WTC11 (cell line): ENCODE results near the gene SMIM5.

Experiments
- CTCF ChIP-seq: fragments of 200-600 bp; IDR thresholded peaks from 2 replicates; pipeline ENCODE4 v1.8.0; 2022; ENCODE audit warnings: antibody characterized with exemption
- HMGA2 ChIP-seq: fragments of 250-450 bp; sonication (Bioruptor Pico); IDR thresholded peaks from 2 replicates; pipeline ENCODE4 v1.4.0; 2021; ENCODE audit warnings: mild to moderate bottlenecking, moderate library complexity

DNA sequence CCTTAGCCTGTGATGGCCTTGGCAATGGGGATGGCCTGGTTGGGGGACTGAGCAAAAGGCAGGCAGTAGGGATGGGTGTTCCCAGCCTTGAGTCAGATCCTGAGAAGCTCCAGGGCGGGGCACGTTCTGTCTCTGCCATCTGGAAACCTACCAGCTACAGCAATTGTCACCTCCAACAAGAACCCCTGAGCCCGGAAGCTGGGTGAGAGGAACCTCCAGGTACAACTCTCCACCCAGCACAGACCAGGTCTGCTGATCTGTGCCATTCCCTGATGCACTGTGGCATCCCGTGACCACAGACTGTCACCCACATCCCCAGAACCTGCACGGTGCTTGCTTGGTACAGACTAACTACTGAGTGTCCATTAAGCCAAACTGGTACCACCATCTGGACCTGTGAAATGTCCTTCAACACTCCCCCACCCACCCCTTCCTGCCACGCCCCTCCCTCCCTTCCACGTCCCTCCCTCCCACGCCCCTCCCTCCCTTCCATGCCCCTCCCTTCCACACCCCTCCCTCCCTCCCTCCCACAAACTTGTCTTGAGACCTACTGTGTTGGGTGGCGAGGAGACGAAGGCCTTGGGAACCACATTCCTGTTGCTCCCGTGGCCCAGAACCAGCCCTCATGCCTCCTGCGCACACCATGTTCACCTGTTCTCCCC, 29.1 kb upstream of the SMIM5 start:
- TF ChIP-seq CTCF: no peak
- TF ChIP-seq HMGA2: no peak
